Heart left ventricle (tissue), 16 donors: ENCODE data around the gene EI24. TPM values are rescaled to one million over a fixed set of nuclear protein-coding genes. Genes with fewer than 3 reads are reported as not detected.
A peak's percentile ranks its signal among the peaks of the same experiment; 100 is the strongest.

Source experiments
- ATAC-seq, 4 donors: fragments of 200-7000 bp; cut with Tn5 transposase; one replicate each; pipeline ENCODE4 v1.9.1; 2020 to 2022; ENCODE audit warnings: moderate library complexity in 4 of 4, mild to moderate bottlenecking in 3 of 4, moderate number of reproducible peaks in 1 of 4
- DNase-seq, 5 donors: peaks; one replicate each; pipeline ENCODE4 v3.0.0-alpha.2; 2020
- H3K27ac ChIP-seq, 12 donors: fragments of 200-600 bp; sonication (generic) in 4 of 12; one replicate each; pipeline versions ENCODE4 v1.5.0 to v1.8.0; 2016 to 2022; ENCODE audit warnings: mild to moderate bottlenecking in 2 of 12
- H3K27me3 ChIP-seq, 9 donors: fragments of 200-600 bp; sonication (generic) in 2 of 9; one replicate each; pipeline versions ENCODE4 v1.5.1 to v1.8.0; 2016 to 2022; ENCODE audit warnings: mild to moderate bottlenecking in 3 of 9
- H3K36me3 ChIP-seq, 9 donors: fragments of 200-600 bp; sonication (generic) in 2 of 9; one replicate each; pipeline versions ENCODE4 v1.5.0 to v1.8.0; 2018 to 2022; ENCODE audit warnings: mild to moderate bottlenecking in 2 of 9
- H3K4me1 ChIP-seq, 12 donors: fragments of 200-600 bp; sonication (generic) in 4 of 12; one replicate each; pipeline versions ENCODE4 v1.5.0 to v1.8.0; 2016 to 2022; ENCODE audit warnings: mild to moderate bottlenecking in 3 of 12
- H3K4me3 ChIP-seq, 12 donors: fragments of 200-600 bp; sonication (generic) in 4 of 12; one replicate each; pipeline versions ENCODE4 v1.5.0 to v1.8.0; 2017 to 2022; ENCODE audit warnings: mild to moderate bottlenecking in 9 of 12, moderate library complexity in 4 of 12
- H3K9me3 ChIP-seq, 12 donors: fragments of 200-600 bp; sonication (generic) in 4 of 12; one replicate each; pipeline versions ENCODE4 v1.5.0 to v1.8.0; 2016 to 2022; ENCODE audit warnings: mild to moderate bottlenecking in 1 of 12
- POLR2A ChIP-seq, 2 donors: fragments of 450-650 bp; IDR thresholded peaks; one replicate each; pipeline ENCODE4 v1.6.1; 2017; ENCODE audit warnings: antibody characterized with exemption in 2 of 2, mild to moderate bottlenecking in 2 of 2, moderate library complexity in 2 of 2
- WGBS, 4 donors: extraction: QIAGEN DNeasy Blood & Tissue Kit in 2 of 4; methylation state at CpG; one replicate each; pipeline versions ENCODE4 v1.1.5 to v1.1.7; 2013 to 2018; 5-methylcytosine and 5-hydroxymethylcytosine counted together
- intact Hi-C, 10 donors: fragments of 100-400 bp; cut with DNase I; formaldehyde crosslinking; loops; one replicate each; pipeline versions ENCODE4 v1.11.1 to v1.14.2; 2022
- polyA plus RNA-seq, 2 donors: library from polyadenylated mRNA; stranded (reverse); fragments of 200-250 nt; gene quantifications; one replicate each; pipeline ENCODE4 v1.2.3, GENCODE V29; 2013
- total RNA-seq, 9 donors: library from RNA; depleted of rRNA in 2 of 9; stranded (reverse); fragments of >200 nt in 2 of 9; fragmentation: NEBNext Ultra II Directional in 3 of 9; extraction: Animal tissue kit (Norgen Biotek cat#: 25700) in 3 of 9; gene quantifications; one replicate each; pipeline versions ENCODE4 v1.1.0 to v1.2.4, GENCODE V29; 2016 to 2023
- TF ChIP-seq, protein P1 (sequence below), 12 donors: fragments of 200-600 bp; sonication (generic) in 4 of 12; IDR thresholded peaks; one replicate each; pipeline versions ENCODE4 v1.5.0 to v1.8.0; 2018 to 2022; ENCODE audit warnings: antibody characterized with exemption in 12 of 12, mild to moderate bottlenecking in 5 of 12
- donor health status: ischemic (EF 13 %, LVEDD 7.1; RV severe dilation, severe dysfunction).
- donor health status: healthy with polysubstance abuse.
- donor health status: DM: no; HTN: yes; CAD: no.
- donor health status: DM: no; HTN: no; CAD: no.
- donor health status: ischemic (EF 25% LVEDD 6.9; RV normal size, moderate dysfunction).
- donor health status: ischemic (EF 25% LVEDD 5.7; RV mildly dilated, moderate dysfunction).
- donor health status: healthy.
- donor health status: DM: yes; HTN: yes; CAD: no.
- donor health status: ischemic (EF 35%, LVEDD 5.7; RV mildly dilated, moderate dysfunction).
- donor health status: nonischemic (EF 11% LVEDD 7.7; RV severe dilation, severe dysfunction).
- donor health status: DM: yes; HTN: yes; CAD: no.
- donor health status: PGD.
- donor health status: ischemic (EF 29% LVEDD 5.4; RV normal size, mild dysfunction).
- donor health status: nonischemic (EF 23%, LVEDD 6.1; RV moderate dilation, normal function).

Gene EI24
- total and polyA plus RNA-seq, 11 donors: 20.6 to 125 (median 53.8) TPM

DNA sequence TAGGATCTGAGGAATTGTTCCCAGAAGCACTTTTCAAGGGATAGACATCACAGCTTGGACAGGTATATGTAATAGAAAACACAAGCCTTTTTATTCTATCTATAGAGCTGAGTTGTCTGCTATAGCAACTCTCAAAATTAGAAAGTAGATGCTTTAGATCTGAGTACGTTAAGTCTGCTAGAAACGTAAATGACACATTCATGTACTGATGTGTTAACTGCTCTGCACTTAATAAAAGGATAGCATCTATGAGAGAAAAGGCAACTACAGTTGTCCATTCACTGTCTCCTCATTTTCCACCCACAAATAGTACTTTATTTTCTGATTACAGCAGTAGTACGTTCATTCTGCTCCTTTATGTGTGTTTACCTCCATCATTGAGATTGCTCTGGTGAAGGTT lies 17.3 kb downstream of the EI24 start:
- ATAC-seq (no peak), DNase-seq (no peak)
- Histone ChIP-seq H3K27me3 (no peaks in the 10 kb centered on the region), H3K9me3 (no peaks in the 10 kb centered on the region), H3K27ac (no peak overlapping the region), H3K4me1 (peaks cover 0 to 9% (median 5%) of the 10 kb centered on the region in 12 donors), H3K36me3 (peaks cover 5 to 39% (median 28%) of the 10 kb centered on the region in 9 donors), H3K4me3 (no peak overlapping the region)
- no peak for TF ChIP-seq POLR2A (IDR thresholded peaks at IDR 0.05)
- TF ChIP-seq, protein P1, sequence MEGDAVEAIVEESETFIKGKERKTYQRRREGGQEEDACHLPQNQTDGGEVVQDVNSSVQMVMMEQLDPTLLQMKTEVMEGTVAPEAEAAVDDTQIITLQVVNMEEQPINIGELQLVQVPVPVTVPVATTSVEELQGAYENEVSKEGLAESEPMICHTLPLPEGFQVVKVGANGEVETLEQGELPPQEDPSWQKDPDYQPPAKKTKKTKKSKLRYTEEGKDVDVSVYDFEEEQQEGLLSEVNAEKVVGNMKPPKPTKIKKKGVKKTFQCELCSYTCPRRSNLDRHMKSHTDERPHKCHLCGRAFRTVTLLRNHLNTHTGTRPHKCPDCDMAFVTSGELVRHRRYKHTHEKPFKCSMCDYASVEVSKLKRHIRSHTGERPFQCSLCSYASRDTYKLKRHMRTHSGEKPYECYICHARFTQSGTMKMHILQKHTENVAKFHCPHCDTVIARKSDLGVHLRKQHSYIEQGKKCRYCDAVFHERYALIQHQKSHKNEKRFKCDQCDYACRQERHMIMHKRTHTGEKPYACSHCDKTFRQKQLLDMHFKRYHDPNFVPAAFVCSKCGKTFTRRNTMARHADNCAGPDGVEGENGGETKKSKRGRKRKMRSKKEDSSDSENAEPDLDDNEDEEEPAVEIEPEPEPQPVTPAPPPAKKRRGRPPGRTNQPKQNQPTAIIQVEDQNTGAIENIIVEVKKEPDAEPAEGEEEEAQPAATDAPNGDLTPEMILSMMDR (IDR thresholded peaks at IDR 0.05): no peak
- WGBS, 4 donors: 83 to 93% (median 88%) methylated on average over 3 of the region's 3 CpGs
- intact Hi-C loops: no loop called here

DNA sequence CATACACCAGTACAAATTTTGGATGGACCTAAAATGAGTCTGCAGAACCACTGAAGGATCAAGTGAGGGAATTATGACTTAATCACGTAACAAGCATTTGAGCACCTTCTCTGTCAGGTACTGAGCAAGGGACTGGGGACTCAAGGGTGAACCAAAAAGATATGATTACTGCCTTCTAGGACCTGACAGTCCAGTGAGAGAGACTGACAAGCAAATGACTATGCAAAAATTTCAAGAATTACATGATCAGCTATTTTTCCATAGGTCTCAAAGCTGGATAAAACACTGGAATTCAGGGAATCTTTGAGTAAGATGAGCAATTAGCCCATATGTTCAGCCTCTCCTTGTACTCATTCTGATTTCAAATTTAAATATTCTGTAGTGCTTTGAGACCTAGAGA lies 18.2 kb downstream of the EI24 start:
- no peak overlapping the region for H3K4me3 ChIP-seq
- WGBS, 4 donors: 91 to 95% (median 95%) methylated on average over 1 of the region's 1 CpG
- no peak overlapping the region for H3K27ac ChIP-seq
- DNase-seq (no peak), ATAC-seq (no peak)
- H3K9me3 ChIP-seq: no peaks in the 10 kb centered on the region
- peaks cover 0 to 11% (median 5%) of the 10 kb centered on the region in 12 donors for H3K4me1 ChIP-seq
- TF ChIP-seq, protein P1 (IDR thresholded peaks at IDR 0.05): no peak
- no peak for TF ChIP-seq POLR2A (IDR thresholded peaks at IDR 0.05)
- intact Hi-C loops: no loop called here
- H3K36me3 ChIP-seq: peaks cover 5 to 31% (median 20%) of the 10 kb centered on the region in 9 donors
- no peaks in the 10 kb centered on the region for H3K27me3 ChIP-seq

DNA sequence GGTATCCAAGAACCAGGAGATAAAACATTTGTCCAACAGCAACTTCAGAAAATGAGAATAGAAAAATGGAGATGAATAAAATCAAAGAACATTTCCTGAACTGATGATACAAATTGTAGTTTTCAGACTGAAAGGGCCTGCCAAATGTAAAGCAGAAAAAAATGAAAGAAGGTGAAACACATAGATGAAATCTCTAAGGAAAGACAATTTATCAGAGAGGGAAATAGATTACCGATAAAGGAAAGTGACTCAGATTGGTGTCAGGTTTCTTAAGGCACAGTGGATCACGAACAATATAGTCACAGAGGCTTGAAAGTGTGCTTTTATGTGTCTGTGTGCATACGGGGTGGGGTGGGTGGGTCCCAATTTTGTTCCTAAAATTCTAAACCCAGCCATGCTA lies 19.2 kb downstream of the EI24 start:
- Histone ChIP-seq H3K36me3 (peaks cover 4 to 21% (median 11%) of the 10 kb centered on the region in 9 donors), H3K4me3 (no peak overlapping the region), H3K9me3 (no peaks in the 10 kb centered on the region), H3K4me1 (peaks cover 0 to 15% (median 7%) of the 10 kb centered on the region in 12 donors), H3K27me3 (no peaks in the 10 kb centered on the region), H3K27ac (no peak overlapping the region)
- TF ChIP-seq, protein P1 (IDR thresholded peaks at IDR 0.05): no peak
- no peak for TF ChIP-seq POLR2A (IDR thresholded peaks at IDR 0.05)
- 48 to 58% (median 52%) methylated on average over 3 of the region's 3 CpGs for WGBS, 4 donors
- no peak for DNase-seq
- ATAC-seq: no peak
- intact Hi-C loops: no loop called here

DNA sequence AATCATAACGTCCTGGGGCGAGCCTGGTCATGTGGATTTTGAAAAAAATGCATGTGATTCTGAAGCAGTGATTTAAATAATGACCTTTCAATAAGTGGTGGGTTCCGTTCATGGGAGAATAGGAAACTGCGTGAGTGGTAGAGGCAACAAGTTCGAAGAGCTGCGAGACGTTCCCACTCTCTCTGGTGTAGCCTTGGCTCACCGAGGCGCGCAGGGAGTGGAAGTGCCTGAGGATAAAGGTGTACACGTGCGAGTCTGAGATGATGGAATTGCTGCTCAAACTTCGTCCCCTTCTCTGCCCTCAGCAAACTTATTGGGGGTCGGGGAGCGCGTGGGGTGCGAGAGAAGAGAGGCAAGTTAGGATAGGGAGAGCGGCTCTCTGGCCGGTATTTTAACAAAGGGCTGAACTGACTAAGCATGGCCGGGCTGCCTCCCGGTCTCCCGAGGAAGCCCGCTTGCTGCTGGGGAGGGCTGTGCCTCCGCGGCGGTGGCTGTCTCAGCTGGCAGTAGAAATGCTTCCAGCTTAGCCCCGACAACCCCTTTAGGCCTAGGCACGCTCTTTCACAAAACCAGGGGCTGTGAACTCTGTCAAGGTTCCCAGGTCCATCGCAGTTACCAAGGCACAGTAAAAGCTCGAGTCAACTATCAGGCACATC lies 22.5 kb downstream of the EI24 start:
- Histone ChIP-seq H3K4me1 (peaks cover 0 to 38% (median 19%) of the 10 kb centered on the region in 12 donors), H3K36me3 (peaks cover 0 to 13% (median 4%) of the 10 kb centered on the region in 9 donors), H3K4me3 (peak overlapping the region; percentile 27 to 92 (median 76)), H3K27me3 (no peaks in the 10 kb centered on the region), H3K27ac (peak overlapping the region; percentile 85 to 98 (median 94)), H3K9me3 (no peaks in the 10 kb centered on the region)
- WGBS, 4 donors: 1 to 3% (median 2%) methylated on average over 20 to 30 of the region's 30 CpGs
- peak; percentile 26 to 65 (median 40) for DNase-seq
- intact Hi-C loops: loop anchor here in 3 of 10 donors (1.0 to 5.0 kb wide), 3 partner anchors 22 to 36 kb away; partner anchors contain the start of genes CHEK1 (in 3 of the 3) and EI24 (in 1 of the 3)
- TF ChIP-seq, protein P1 (IDR thresholded peaks at IDR 0.05): no peak
- TF ChIP-seq POLR2A (IDR thresholded peaks at IDR 0.05): no peak
- peak; percentile 9 to 32 (median 19) for ATAC-seq
